ENCODE data around the gene RNF212.

Gene RNF212

DNA sequence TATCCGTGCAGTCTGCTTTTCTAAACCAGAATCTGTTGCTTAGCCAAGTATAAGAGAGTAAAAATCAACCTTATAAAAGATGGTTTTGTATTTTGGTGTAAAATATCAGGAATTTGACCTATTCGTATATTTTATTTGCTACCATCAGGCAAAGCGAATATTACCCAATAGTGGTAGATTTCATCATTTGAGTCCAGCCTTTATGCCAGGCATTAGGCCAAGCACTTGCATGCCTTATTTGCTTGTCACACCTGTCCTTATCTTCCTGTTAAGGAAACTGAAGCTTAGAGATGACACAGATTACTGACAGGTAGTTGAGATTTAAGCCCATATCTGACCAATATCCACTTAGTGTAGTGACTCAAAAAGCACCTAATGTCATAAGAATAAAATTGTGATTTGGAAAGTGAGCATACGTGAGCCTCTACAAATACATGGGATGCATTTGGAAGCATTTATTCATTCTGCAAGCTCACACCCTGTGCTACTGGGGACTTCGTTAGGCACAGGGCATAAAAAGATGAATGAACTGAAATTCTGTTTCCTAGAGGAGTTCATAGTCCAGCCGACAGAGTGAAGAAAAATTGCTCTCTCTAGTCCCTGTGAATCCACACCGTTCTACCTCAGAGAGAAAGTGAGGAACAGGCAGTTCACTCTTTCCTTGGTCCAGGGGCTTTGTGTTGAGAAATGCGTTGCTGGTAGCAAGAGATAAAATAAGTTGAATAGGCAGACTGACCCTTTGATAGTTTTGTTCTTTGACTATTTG is 2.3 kb upstream of the RNF212 start:
- DNase-seq (ENCODE audit: low read depth in 2 of 2), result no peak

DNA sequence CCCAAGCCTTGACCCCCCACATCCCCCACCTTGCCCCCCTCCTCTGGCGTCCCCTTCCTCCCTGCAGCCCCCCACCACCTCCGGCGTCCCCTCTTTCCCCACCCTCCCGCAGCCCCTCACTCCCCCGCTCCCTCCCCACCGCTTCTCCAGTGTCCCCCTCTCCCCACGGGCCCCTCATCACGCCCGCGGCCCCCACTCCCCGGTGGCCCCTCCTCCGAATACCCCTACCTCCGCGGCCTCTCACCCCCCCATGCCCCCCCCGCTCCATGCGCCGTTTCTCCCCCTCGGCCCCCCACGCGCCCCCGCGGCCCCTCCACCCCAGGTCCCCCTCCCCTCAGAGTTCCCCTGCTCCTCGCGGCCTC is 562 bp downstream of the RNF212 start:
- no peak for DNase-seq (ENCODE audit: low read depth in 2 of 2)

DNA sequence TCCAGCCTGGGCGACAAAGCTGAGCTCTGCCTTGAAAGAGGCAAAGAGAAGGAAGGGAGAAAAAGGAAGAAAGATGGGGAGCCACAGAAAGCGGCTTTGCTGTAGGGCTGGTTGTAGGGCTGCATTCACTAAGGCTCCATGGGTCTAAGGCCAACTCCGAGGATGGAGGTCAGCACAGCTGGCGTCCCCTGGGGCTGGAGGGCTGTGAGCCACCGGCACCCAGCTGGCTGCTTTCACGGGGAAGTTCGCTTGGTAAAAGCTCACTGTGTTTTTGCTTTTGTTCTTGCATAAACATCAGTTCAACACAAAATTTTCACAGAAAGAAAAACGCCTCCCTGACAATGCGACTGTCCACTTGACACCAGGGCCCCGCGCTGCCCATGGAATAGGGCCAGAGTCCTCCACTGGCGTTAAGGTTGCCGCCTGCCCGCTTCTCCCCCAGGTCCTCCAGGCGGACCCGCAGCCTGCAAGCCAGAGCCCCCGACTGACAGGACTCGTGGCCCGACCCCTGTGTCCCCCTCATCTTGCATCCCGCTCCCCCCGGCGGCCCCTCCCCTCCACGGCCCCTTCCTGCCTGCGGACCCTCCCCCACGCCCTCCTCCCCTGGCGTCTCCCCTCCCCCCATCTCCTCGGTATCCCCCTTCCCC is 1.1 kb downstream of the RNF212 start:
- DNase-seq (ENCODE audit: low read depth in 2 of 2), result no peak

DNA sequence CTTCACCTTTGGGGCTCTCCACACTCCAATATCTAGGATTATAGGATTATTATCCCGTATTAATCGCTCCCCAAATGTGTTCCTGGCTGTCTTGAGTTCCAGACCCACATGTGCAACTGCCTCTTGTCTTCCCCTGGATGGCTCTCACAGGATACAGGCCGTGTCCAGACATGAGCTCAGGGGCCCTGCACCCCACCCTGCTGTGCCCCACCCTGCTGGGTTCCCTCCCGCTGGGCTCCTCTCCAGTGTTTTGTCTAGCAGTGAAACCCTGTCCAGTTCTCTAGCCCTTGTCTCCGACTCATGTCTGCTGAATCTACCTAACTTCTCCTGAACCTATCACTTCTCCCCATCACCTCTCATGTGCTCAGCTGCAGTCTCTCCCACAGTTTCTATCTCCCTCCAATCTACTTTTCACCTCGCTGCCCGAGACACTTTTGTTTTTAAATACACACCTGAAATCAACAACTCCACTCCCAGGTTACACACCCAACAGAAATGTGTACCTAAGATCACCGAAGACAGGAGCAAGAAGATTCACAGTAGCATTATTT is 2.0 kb downstream of the RNF212 start:
- DNase-seq (ENCODE audit: low read depth in 2 of 2), result no peak

DNA sequence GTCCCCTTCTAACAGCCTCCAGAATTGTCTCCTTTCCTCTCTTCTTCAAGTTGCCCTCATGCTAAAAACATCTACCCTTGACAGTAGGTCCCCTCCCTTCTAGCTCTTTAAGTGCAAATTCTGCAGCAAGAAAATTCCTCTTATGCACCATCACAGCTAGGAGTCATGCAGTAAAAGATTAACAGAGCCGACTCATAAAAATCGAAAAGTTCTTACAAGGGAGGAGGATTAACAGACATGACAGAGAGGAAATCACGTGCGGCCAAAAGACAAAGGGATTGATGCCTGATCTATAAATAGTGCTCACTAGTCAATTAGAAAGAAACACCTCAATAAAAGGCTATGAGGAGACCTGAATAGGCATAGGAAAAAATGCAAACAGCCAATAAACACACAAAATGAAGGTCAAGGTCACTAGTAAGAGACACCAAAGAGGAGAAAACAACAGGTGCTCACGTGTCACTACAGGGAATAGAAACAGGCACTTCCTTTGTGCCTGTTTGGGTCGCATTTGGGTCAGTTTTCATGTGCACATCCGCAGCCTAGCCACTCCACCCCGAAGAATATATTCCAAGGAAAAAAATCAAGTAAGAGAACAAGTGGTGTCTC is 3.4 kb downstream of the RNF212 start:
- DNase-seq (ENCODE audit: low read depth in 2 of 2), result no peak

DNA sequence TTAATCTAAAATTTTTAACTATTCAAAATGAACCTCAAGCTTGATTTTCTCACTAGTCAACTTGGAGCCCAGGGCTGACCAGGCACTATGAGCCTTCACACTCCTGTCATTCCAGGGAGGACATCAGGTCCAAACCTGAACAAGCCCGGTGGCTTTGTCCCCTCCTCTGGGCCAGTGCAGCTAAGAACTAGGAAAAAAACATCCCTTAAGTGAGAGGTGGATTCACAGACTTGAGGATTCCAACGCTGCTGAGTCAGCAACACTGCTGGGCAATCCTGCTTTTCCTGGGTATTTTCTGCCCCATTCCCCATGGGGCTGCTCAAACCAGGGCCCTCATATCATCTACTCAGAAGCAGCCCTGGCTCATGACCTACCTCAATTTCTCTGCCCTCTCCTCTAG is 4.0 kb downstream of the RNF212 start:
- no peak for DNase-seq (ENCODE audit: low read depth in 2 of 2)

DNA sequence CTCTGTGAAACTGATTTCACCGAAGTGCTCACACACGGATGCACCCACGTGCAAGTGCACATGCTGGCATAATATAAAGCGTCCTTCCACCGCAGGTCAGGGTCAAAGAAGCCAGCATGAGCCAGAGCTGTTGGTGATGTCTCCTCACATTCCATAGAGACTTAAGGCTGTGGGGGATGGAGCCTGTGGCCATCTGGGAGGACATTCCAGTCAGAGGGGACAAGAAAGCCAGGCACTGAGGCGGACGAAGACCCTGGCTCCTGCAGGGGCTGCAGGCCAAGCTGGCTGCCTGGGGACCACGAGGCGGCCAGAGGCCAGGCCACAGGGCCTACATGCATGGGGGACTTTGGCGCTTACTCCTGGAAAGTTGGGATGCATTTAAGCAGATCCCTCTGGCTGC is 7.7 kb downstream of the RNF212 start:
- no peak for DNase-seq (ENCODE audit: low read depth in 2 of 2)

DNA sequence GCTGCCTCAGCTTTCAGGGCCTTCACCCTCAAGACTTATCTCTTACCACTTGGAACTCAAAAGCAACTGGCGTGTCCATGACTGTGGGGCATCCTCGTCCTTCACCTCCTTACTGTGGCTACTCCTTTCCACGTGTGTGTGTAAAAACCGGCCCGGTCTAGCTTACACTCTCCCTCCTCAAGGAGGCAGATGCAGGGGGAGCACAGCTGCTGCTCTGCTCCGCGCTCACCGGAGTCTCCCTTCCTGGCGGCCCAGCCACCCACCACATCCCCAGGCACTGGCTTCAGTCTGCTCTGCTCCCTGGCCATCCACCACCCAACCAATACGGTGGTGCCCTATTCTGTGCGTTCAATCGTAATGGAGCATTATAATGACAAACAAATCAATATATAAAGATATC is 8.3 kb downstream of the RNF212 start:
- DNase-seq (ENCODE audit: low read depth in 2 of 2), result no peak

DNA sequence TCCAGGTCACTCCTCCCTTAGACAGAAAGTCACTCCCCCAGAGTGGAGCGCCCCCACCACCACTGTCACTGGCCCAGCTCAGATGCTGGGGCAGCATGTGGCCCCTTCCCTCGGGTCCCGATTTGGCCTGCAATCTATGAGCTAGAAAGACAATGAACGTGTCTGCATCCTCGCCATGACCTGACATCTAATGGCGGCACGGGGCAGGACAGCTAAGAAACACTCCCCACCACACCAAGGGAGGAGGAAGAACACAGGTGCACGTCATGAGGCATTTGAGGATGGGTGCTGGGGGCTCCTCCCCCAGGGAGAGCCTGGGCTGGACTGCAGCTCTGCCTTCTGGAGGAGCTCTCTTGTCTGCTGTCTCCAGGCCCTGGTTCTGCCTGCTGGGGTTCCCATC is 8.7 kb downstream of the RNF212 start:
- no peak for DNase-seq (ENCODE audit: low read depth in 2 of 2)

DNA sequence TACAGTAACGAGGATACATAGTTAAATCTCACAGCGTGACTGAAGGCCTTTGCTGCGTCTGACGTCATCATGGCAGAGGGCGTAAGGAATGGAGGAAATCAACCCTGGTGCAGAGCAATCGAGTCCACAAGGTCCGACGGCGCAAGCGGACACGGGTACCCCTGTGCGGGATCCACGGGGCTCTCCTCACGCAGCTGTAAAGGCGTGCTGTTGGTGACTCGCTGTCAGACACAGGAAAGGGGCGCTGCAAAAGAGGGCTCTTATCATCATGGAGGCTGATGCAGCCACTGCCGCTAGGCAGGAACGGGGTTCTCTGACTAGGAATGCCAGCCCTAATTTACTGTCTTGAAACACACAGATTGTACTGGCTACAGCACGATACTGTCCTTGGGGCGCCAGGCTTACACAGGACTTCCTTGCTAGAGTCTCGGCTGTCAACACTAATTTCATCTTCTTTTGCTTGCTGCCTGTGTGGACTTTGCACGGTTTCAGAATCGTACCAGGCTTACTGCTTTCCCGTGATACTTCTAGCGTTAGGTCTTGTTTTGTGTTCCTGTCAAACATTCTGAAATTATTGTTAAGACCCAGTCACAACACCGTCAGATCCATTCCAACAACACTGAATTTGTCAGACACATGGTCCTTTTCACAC is 13.6 kb downstream of the RNF212 start:
- DNase-seq (ENCODE audit: low read depth in 2 of 2), result no peak

DNA sequence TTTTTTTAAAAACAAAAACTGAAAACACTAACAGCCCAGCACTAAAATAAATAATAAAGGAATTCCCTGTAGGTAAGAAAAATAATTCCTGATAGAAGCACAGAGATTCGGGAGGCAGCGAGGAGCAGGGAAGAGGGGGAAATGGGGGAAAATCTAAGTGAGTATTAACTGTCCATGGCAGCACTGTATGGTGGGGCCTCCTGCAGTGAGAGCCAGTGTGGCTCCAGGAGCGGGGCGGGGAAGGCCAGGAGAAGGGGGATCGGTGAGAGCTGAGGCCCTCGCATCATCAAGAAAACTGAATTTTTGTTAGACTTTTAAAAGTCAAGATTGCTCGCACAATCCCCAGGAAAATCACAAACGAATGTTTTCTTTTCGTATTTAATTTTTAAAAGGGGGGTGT is 14.1 kb downstream of the RNF212 start:
- no peak for DNase-seq (ENCODE audit: low read depth in 2 of 2)

DNA sequence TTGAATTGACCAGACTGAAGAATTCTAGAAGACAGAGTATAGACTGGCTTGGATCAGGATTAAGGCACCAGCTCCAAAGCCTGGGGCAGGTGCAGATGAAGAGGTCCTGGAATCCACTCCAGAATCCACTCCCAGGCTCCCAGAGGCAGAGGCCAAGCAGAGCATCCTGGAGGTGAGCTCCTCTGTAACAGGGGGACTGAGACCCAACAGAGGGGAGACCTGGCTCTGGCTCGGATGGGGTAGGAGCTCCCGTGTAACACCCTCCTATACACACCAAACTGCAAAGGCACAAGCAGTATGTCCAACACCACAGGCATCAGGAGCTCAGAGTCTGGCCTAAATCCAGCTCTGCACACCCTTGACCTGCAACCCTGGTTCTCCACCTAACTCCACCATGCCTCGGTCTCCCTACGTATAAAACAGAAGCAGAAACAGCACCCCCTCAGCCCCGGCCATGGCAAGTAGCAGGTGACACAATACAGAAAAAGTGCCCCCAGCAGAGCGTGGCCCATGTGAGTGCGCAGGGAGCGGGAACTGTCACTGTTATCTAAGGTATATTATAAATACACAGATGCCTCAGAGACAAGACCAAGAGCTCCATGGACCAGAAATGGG is 14.9 kb downstream of the RNF212 start:
- no peak for DNase-seq (ENCODE audit: low read depth in 2 of 2)

DNA sequence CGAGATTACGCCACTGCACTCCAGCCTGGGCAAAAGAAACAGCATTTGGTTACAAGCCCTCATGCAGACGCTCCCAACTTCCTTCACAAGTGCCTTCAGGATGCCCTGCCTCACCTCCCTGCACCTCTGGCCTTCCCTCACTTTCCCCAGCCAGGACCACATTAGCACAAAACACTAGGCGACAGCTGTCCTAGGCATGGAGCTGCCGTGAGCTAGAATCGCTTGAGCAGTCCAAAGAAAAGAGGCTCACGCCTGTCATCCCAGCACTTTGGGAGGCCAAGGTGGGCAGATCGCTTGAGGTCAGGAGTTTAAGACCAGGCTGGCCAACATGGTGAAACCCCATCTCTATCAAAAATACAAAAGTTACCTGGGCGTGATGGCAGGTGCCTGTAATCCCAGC is 15.8 kb downstream of the RNF212 start:
- no peak for DNase-seq (ENCODE audit: low read depth in 2 of 2)

DNA sequence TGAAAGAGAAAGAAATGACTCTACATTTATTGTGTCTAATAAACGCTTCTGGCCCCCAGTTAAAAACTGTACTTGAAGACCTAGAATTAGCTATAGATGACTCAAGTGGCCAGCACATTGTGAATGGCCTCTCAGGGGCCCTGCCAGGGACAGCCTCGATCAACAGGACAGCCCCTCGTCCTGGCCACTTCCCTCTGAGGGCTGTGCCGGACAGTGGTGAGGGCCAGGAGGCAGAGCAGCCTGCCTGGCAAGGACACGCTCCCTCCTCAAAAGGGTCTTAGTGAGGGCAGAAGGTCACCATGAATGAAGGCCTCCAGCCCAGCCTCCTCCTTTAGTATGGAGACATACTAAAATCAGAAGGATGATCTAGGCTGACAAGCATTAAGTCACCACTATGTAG is 16.5 kb downstream of the RNF212 start:
- no peak for DNase-seq (ENCODE audit: low read depth in 2 of 2)

DNA sequence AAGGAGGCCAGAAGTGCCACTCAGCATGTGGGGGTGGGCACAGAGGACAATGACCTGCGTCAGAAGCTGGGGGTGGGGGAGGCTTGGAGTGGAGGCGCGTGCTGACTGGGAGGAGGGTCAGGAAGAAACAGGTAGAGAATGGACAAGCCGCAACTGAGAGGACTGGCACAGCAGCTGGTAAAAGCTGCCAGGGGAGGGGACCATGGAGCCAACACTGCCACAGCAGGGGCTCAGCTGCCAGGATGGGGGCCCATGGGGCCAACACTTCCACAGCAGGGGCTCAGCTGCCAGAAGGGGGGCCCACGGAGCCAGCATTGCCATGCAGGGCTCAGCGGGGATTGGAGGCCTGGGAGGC is 19.1 kb downstream of the RNF212 start:
- DNase-seq (ENCODE audit: low read depth in 2 of 2), result no peak

DNA sequence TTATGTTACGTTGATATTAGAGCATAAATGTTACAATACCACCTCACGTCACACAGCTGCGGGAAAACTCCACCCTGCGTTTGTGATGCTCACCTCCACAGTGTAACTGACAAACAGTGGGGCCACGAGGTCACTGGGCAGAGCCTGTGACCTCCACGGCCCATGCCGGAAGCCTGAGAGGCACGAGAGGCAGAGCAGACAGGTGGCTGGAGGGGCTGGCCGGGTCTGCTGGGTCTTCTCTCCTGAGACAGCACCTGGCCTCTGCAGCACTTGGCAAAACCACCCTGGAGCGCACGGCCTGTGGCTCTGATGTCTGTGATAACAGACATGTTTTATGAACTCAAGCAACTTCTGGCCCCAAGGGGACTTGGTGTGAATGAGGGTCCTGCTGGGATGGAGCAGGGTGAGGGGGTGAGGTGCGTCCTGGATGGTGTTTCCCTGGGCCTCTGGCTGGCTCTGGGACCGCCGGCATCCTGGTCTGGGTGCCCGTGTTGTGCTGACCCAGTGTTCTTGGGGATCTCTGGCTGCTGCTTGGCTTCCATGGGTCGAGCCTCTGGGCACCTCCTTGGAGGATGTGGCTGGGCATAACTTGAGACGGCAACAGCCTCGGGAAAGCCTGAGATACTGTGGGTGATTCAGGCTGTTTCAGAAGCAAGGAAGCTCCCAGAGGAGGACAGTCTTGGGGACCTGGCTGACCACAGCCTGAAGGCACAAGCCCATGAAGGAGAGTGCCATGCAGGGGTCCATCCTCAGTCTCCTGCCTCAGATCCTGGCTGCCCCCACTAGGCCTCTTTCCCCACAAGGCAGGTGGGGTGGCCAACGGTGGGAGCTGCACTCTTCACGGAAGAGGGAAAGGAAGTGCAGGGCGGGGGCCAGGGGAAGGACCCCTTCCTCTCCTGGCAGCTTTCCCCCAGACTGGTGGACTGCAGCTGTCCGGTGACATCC is 19.7 kb downstream of the RNF212 start:
- DNase-seq (ENCODE audit: low read depth in 2 of 2), result no peak

DNA sequence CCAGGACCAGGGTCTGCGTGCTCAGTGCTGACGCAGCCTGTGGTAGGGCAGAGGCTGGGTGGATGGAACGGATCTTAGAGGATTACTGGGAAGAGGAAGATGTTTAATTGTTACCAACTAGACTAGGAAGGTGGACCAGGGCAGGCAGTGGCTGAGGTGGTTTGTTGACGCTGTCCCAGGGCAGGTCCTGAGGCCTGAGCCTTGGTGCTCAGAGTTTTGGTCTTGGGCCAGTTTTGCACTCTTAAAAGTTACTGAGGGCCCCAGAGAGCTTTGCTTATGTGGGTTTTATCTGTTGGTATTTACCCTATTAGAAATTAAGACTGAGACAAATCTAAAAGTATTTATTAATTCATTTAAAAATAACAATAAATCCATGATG is 20.4 kb downstream of the RNF212 start:
- no peak for DNase-seq (ENCODE audit: low read depth in 2 of 2)

DNA sequence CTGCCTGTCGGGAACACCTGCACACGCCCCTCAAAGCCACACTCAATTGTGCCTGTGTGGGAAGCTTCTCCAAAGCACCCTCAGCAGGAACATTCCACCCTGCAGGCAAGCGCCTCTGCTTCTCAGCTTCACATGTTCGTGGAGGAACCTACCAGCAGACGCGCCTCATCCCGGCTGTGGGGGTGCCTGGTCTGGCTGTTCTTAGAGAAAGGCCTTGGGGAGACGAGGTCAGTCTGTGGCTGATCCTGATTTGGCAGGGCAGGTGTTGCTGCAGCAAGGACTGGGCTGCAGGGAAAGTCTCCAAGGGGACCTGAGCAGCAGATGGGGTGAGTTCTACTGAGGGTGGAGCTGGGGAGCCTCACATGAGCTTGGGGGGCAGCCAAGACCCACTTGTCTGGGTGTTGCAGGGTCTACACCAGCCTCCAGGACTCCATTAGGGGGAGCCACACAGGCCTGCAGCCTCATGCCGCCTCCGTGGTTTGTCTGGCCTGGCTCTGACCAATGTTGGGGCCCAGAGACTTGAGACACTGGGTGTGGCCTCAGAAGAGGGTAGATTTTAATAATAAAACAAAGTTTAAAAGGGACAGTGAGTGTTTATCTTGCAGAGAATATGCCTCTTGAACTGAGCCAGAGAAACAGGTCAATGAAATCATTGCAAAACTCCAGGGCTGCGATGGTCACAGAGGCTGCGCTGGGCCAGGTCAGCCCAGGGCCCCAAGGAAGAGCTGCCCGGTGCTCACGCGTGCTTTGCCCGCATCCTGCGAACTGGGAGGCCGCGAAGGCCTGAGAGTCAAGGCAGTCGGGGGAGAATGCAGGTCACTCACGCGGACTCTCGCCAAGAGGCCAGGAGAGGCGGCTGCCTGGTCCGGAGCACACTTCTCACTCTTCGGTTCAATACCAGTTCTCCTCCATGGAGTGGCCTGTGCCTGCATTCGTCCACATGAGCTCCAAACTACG is 21.1 kb downstream of the RNF212 start:
- DNase-seq (ENCODE audit: low read depth in 2 of 2), result no peak

DNA sequence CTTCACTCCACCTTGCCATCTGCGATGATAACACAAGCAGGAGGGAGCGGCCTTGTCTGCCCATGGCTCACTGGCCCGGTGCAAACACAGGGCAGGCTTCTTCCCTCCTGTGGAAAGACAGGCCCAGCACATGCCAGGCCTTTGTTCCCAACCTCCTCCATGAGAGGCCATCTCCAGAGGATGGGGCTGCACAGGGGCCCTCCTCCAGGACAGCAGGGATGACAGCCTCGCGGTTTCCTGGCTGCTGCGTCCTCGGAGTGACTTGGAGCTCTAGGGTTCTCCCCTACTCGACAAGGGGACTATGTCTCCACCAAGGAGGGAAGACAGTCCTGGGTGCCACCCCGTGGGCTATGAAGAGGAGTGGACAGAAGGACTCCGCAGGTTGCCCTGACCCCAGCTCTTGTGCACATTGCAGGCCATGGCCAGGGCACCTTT is 21.8 kb downstream of the RNF212 start:
- no peak for DNase-seq (ENCODE audit: low read depth in 2 of 2)

Data from stimulated activated CD8-positive, alpha-beta memory T cell treated with anti-CD3 and anti-CD28 coated beads, Interleukin-7, amount 100 ng/mL, for 1 hour (primary cell).